ENCODE measurements around the gene HGF.

DNA sequence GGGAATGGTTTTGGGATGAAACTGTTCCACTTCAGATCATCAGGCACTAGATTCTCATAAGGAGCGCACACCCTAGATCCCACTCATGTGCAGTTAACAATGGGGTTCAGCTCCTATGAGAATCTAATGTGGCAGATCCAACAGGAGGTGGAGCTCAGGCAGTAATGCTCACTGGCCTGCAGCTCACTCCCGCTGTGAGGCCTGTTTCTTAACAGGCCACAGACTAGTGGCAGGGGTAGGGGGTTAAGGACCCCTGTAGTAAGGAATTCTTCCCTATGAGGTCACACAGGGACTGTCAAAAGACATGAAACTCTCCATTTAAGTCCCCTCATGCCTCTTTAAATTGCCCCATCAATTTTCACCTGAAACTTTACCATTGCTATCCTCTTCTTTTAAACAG lies 8.0 kb downstream of the HGF start:
- TF ChIP-seq, protein P1, sequence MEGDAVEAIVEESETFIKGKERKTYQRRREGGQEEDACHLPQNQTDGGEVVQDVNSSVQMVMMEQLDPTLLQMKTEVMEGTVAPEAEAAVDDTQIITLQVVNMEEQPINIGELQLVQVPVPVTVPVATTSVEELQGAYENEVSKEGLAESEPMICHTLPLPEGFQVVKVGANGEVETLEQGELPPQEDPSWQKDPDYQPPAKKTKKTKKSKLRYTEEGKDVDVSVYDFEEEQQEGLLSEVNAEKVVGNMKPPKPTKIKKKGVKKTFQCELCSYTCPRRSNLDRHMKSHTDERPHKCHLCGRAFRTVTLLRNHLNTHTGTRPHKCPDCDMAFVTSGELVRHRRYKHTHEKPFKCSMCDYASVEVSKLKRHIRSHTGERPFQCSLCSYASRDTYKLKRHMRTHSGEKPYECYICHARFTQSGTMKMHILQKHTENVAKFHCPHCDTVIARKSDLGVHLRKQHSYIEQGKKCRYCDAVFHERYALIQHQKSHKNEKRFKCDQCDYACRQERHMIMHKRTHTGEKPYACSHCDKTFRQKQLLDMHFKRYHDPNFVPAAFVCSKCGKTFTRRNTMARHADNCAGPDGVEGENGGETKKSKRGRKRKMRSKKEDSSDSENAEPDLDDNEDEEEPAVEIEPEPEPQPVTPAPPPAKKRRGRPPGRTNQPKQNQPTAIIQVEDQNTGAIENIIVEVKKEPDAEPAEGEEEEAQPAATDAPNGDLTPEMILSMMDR (IDR thresholded peaks at IDR 0.05): no peak
- TF ChIP-seq POLR2A (IDR thresholded peaks at IDR 0.05): no peak
